GM21723 (cell line): ENCODE results near the gene ZEB2.
A peak's percentile ranks its signal among the peaks of the same experiment; 100 is the strongest.

Experiments used
- ATAC-seq: cut with Tn5 transposase; IDR thresholded peaks from one replicate; pipeline ENCODE4 v1.9.1; 2021; ENCODE audit warnings: mild to moderate bottlenecking, moderate library complexity; ENCODE audit not compliant: unreplicated experiment

The ZEB2 gene

DNA sequence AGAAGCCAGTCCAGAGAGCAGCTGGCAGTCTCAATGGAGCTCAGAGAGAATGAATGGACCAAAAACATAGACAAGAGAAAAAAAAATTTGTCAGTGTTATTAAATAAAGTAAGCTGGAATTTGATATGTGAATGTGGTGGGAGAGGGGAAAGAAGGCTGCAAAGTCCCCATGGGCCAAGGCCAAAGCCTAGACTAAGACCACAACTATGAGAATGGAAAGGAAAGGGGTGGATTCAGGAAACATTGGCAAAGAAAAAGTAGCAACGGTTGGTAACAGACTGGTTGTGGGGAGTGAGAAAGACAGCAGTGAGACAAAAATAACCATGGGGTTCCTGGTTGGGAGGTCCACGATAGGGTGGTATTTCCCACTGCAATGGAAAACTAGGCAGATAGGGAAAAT is 47.0 kb downstream of the ZEB2 start:
- ATAC-seq: no peak

DNA sequence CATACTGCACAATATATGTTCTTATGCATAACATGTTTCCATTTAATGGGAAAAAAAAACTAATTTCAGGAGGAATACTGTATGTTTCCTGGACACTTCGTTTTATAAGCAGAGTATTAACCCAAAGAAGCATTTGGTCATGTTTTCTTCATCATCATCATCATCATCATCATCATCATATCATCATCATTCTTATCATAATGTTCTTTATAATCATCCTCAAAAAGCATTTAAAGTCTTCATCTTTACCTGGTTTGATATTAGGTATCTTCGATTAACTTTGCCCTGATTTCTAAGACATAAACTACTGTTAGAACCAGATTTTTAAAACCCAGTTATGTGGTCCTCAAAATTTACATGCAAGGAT is 47.9 kb downstream of the ZEB2 start:
- no peak for ATAC-seq

DNA sequence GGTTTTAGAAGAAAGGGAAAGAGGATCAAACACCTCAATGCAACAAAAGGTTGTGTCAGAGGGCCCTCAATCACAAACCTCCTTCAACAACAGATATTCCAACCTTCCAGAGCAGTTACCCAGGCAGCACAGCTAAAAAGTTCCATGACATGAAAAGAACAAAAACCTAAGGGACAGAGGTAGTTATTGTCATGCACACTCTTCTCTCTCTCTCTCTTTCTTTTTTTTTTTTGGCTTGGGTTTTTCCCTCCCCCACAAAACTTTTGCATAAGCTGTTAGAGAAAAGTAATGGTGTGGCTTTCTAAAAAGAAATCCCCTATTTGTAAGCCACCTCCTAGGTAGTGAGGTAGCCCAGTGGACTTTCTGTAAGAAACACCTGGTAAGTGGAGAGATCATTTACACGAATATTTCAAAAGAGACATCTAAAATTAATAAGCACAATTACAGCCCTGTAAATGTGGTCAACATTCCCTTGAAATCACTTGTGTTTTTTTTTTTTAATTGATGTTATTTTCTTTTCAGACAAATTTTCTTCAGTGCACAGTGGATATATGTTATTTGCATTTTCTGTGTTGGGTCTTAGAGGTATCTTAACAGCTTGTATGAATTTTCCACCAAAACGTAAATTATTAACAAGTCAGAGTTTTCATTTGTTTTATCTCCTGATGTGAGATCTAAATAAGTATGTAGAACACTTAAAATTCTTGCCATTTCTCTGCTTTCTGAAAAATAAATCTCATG is 48.4 kb downstream of the ZEB2 start:
- peak; percentile 77 for ATAC-seq

DNA sequence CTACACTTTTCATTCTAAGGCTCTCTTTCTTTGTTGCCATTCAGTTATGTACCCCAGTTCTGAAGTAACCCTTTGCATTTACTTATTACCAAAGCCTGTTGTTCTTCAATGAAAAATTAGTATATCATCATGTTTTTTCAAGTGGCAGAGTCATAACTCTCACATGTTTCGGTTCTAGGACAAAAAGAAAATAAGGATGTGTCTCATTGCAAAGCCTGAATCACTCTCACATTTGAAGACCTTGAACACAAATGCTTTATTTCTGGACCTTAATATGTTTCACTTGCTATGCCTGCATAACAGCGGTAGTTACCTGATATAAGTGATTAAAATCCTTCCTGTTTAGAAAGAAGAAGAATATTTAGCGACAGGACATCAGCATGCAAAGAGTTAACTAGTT is 49.1 kb downstream of the ZEB2 start:
- ATAC-seq: no peak

DNA sequence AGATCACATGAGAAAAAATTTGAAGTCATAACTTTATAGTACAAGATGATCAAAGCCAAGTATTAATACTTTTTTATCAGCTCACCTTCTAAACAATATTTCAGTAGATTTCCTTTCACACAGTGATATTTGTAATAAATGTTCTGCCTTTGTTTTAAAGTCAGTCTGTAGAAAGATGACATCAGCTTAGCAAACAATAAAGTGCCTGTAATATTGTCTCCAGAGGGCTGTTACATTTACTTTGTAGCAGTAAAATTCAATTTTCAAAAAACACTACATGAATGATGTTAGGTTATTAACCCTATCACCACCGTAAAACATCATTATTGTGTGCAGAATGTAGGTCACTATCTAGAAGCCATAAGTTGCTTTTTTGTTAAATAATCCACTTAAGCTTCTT is 49.6 kb downstream of the ZEB2 start:
- no peak for ATAC-seq

DNA sequence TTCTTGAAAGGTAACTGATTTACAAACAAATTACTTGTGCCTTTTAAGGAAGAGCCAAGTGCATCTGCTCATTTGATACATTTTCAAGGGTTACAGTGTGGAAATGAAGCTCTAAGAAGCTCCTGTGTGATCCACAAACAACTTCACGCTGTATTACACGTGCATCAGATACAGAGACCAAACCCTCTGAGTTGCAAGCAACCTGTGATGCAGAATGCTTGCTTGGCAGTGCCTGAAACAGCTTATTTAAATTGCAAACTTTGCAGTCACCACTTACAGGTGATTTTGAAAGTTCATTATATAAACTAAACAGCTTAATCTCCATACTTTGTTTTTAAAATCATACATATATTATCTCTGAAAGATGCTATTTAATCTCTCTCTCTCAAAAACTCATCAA is 50.1 kb downstream of the ZEB2 start:
- no peak for ATAC-seq

DNA sequence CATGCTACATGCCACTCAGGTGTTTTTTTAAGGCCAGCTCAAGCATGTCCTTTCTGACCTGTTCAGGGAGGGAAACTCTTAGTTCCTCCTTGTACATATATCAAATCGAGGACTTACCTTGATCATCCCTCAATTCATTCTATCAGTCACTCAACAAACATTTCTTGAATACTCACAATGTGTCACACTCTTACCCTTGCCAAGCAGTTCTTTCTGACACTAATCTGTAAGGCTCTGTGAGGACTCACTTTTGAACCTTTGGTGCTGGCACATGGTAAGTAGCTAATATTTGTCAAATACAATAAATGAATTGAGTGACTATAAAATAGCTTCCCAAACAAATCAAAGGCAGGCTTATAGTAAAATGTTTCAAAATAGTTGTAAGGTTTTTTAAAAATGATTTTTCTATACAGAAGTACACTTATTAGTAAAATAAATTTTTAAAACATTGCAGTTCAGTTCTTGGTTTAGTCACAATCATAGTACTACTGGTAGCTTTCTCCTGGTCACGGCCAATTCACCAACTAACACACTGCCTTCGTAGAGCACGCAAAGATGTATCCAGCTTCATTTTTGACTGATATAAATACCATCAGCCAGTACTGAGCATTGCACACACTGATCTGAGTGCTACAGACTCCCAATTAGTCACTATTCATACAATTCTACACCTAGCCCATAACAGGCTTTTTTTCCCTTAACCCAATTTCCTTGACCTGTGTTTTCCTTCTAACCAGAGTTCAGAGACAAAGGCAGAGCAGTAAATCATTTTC is 50.9 kb downstream of the ZEB2 start:
- no peak for ATAC-seq

DNA sequence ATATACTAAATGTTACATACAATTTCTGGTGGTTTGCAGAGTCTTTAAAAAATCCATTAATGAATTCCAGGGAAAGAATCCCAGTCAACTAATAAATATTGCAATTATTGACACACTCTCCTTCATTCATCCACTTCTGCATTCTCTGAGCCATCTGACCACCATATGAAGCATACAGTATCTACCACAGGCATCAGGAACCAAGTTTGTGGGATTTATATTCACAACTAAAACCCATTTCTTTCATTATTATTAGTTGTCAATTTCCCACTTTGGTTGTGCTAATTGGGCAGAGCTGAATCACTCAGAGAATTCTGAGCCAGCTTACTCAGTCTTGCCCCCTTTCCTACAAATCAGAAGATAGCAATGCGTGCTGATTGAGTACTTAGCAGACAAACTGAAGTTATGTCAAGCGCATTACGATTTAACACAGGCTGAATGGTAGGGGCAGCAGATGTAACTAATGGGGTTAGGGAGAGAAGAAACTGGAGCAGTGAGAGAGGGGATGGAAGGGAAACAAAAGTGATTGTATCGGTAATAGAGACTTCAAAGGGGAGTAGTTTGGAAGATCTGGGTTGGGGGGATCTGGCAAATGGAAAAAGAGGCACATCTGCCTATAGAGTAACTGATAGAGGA is 52.3 kb downstream of the ZEB2 start:
- no peak for ATAC-seq

DNA sequence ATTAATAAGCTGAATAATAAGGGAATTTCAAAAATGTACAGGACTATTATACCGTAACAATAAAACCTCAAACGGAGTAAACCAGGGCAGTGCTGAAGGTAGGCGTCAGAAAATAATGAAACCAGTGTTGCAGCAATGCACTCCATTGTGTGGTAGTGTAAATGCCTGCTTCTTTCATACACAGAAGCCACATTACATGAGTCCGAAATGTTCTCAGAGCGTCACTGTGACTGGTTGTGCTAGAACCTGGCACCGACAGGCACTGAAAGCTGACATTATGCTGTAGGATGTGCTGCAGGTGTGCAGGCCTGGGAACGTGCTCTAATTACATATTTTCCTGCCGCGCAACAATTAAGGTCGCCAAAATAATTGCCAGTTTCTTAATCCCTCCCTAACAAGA is 53.3 kb downstream of the ZEB2 start:
- no peak for ATAC-seq

DNA sequence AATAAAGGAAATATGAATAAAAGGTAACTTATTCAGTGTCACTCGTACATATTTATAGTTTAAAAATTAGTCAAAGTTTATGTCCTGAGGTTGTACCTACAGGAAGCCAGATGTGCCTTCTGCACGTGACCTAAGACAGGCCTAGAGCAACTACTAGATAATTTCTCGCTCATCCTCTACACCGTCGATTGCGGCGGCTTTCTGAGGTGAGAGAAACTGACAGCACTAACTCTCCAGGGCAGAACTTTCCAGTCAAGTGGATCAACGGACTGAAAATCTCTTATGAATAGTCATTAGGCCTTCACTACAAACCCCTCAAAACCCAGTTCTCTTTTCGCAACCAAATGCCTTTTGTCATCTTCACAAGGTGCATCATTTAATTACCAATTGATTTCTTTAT is 54.2 kb downstream of the ZEB2 start:
- no peak for ATAC-seq

DNA sequence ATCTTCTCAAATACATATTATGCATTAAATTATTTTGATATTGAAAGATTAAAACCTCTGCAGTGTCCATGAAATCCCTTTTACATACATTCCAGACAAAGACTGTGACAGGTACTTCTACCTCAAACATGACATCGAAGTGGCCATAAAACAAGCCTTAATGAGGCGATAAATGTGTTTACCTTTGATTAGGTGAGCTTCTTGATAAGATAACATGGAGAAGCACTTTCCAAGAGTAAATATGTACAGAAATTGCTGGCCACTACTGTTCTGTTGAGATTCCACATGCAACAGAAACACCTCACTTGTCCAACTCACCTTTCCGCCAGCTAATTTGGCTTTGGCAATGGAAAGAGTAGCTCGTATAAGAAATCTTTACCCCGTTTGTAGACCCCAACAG is 55.2 kb downstream of the ZEB2 start:
- ATAC-seq: no peak

DNA sequence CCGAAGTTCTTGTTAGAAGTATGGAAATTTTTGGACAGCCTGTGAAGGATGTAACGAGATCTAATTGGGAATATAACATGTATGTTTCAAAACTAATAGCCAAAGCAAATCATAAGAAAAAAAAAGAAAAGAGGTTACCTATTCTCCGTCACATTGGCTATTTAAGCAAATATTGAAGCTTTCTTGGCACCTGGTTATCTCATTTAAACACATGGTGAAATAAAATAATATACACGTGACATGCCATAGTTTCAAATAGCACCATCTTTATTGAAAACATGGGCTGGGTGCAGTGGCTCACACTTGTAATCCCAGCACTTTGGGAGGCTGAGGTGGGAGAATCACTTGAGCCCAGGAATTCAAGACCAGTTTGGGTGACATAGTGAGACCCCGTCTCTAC is 56.7 kb downstream of the ZEB2 start:
- no peak for ATAC-seq

DNA sequence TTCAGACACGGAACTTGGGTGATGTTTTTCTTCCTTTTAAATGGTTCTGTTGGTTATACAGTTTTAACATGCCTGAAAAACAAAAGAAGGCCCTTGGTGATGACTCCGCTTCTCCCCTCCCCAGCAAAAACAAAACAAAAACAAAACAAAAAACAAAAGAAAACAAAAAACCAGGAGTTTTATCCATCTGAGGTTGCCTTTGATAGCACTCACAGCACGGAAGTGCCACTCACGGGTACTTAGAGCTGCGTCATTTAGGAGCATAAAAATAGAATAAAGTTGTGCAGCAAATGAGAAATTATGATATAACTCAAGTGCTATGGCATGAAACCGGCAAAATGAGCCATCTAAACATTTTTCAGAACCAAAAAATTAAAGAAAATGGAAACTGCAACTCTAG is 57.7 kb downstream of the ZEB2 start:
- ATAC-seq: no peak

DNA sequence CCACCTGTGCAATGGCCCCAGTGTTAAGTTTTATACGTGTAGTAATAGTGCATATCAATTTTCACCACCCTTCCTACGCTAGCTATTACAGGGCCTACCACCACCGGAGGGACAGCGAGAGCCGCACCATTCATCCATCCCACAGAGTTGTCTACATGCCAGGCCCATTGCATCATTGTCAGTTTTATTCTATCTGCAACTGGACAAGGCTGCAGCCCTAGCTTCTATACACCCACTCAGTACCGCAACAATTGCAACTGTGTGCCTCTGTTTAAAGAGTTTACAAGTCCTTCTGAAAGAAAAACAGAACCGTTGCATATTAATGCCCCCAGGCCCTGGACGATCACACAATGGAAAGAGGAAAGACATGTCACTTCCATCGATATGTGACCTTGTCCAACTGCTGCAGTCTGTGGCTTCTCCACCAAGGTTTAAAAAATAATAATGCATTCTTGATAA is 58.6 kb downstream of the ZEB2 start:
- ATAC-seq: no peak

DNA sequence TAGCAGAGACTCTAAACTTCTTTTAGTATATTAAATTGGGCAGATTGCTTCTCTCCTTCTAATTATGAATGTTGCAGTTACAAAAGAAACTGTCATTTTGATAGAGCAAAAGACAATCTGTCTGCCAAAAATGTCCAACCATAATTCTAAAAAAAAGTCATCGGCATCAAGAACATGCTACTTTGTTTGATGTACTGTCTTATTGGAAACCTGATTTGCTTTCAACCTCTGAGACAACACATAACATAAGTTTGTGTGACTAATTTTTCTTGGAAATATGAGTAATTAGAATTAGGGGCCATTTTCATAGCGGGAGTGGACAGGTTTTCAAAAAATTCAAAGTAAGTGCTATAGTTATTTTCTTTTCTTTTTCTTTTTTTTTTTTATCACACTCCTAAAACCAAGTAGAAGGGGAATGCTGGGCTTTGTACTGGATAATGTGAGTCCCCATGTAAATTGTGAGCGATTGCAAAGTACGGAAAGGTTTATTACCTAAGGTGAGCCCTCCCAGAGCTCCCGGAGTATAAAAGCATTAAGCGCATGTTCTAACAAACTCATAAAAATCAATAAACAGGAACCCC is 59.1 kb downstream of the ZEB2 start:
- no peak for ATAC-seq

DNA sequence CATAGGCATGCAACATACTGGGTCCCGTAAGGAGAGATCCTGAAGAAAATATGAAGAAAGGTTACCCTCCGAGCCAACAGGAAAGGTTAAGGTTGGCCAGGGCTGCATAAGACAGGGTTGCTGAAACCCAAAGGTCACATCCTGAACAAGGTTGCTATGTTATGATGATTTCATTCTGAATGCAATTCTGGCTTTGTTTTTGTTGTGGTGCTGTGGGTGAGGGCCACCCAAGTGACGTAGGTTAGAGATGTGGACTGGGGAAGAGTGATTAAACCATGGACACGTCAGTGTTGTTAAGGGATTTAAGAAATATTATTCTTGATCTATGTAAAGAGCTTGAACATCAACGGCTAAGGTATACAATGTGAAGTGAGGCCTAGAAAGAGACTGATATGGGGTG is 60.0 kb downstream of the ZEB2 start:
- ATAC-seq: no peak

DNA sequence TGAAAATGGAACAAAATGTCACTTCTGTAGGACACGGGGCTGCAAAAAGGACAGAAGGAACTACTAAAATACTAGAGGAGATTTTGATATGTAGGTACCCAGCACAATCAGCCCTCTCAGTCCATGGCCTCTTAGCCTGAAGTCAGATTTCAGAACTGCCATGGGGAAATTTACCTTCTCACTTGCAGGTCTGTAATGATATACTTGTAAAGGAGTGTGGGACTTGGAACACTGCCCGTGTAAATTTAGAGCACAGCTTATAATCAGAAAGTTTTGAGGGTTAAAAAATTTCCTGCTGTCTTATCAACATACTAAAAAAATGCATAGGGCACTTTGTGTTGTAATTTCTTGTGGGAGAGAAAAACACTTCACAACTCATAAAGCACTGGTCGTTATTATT is 60.6 kb downstream of the ZEB2 start:
- no peak for ATAC-seq

DNA sequence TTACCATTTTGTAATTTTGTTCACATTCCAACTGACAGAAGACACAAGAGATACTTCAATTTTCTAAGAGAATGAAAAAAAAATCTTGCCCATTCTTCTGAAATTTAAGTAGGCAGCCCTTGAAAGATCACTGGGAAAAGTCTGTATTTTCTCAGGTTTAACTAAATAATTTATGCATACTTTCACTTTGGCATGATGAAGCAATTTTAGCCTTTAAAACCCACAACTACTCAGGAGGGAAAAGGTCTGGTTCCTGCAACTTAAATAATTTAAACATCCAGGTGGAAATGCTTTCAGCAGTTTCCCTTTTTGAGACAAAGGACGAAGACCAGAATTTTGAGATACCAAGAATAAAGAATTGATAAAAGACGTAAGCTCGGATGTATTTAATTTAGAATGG is 61.4 kb downstream of the ZEB2 start:
- no peak for ATAC-seq

DNA sequence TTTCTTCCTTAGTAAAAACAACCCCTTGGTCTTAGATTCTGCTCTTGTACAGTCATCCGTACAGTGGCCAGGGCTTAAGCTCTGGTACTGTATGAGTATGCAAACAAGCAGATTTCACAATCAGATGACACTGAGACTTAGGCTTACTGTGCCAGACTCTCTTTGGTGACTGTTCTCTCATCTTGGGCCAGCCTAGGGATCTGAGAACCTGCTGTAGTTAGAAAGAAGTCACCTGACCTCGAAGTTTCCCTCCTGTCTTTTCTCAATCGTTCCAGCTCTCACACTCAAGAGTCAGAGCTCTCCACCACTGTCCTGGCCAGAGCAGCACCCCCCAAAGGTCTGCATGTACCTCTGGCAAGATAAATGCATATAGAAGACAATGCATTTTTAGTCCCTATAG is 63.2 kb downstream of the ZEB2 start:
- ATAC-seq: no peak

DNA sequence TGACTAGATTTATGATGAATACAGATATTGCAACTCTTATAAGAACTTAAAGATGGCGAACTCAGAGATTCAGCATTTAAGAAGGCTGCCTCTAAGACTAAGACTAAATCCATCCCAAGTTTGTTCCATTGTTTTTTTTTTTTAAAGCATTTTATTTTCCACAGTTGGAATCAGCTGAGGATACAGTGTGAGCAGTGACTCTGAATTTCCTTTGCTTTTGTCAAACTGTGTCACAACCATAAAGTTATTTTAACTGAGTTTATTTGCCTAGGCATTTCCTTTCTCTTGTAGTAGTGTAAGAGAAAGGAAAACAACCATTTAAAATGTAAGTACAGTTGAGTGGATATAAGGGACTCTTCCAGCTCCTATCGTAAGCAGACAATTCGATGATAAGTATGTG is 63.9 kb downstream of the ZEB2 start:
- ATAC-seq: no peak

DNA sequence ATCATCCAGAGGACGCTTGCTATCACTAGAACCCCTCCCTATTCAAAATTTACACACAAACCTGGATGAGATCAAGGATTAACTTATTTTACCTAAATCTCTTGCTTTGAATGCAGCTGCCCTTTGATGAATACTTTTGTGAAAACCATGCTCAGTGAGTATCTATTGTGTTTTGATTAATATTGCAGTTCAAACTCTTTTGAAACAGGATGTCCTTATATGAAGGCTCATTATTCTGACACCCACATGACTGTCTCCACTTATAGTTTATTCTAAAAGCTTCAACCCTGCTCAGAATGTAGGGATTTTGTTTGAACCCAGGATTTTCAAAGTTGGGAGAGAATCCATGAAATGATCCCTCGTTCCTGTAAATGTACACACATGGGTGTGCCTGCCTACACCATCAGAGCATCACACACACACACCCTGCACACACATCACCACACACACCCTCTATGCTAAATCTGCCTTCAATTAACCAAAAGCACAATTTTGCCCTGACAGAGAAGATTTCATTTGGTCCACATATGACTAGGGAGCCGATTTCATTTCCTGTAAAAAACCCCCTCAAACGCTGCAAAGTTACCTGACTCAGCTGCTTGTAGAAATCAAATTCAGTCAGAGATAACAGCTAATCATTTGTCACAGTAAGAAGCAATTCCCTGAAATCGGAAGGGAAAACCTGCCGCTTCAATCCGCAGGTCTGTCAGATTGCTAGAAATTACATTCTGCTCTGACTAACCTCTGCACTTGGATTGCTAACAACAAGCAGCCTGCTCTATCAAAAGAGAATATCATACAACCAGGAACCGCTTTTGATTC is 65.2 kb downstream of the ZEB2 start:
- ATAC-seq: no peak
